NT2/D1 (cell line): ENCODE data around the gene EIF2B4.
A peak's percentile ranks its signal among the peaks of the same experiment; 100 is the strongest.

Source experiments
- DNase-seq: peaks from one replicate; pipeline ENCODE4 v3.0.0-alpha.2; 2011; ENCODE audit warnings: low read depth, low spot score
- H3K27me3 ChIP-seq: 2 replicates; pipeline ENCODE4 v1.6.0; 2011; ENCODE audit warnings: mild to moderate bottlenecking; ENCODE audit not compliant: insufficient read length, insufficient read depth
- H3K36me3 ChIP-seq: 2 replicates; pipeline ENCODE4 v1.6.1; 2011; ENCODE audit warnings: mild to moderate bottlenecking, low read length, mixed read lengths; ENCODE audit not compliant: insufficient read depth, insufficient read length
- H3K4me1 ChIP-seq: 2 replicates; pipeline ENCODE4 v1.5.1; 2011; ENCODE audit not compliant: insufficient read depth, insufficient read length
- H3K4me3 ChIP-seq: 2 replicates; pipeline ENCODE4 v1.5.1; 2011; ENCODE audit warnings: low read depth; ENCODE audit not compliant: insufficient read length
- H3K9ac ChIP-seq: 2 replicates; pipeline ENCODE4 v1.6.0; 2011; ENCODE audit warnings: low read depth; ENCODE audit not compliant: insufficient read length
- H3K9me3 ChIP-seq: 2 replicates; pipeline ENCODE4 v1.5.1; 2011; ENCODE audit warnings: mild to moderate bottlenecking, low read length; ENCODE audit not compliant: insufficient read depth
- SUZ12 ChIP-seq: IDR thresholded peaks from 2 replicates; pipeline ENCODE4 v1.6.1; 2011; ENCODE audit not compliant: insufficient read length, insufficient read depth; ENCODE audit errors: extremely low read depth
- YY1 ChIP-seq: IDR thresholded peaks from 2 replicates; pipeline ENCODE4 v1.6.1; 2011; ENCODE audit not compliant: insufficient read length, insufficient read depth
- ZNF274 ChIP-seq: IDR thresholded peaks from 2 replicates; pipeline ENCODE4 v1.6.1; 2011; ENCODE audit warnings: mild to moderate bottlenecking, low read depth, low read length

The EIF2B4 gene

GRCh38 chr2:27400348-27401135 lies 30.4 kb upstream of the EIF2B4 start:
- no peaks in the 10 kb centered on the region for H3K27me3 ChIP-seq
- H3K4me3 ChIP-seq = no peak overlapping the region
- H3K9ac ChIP-seq = no peak overlapping the region
- peaks cover 15% of the 10 kb centered on the region for H3K36me3 ChIP-seq
- TF ChIP-seq SUZ12 = no peak
- TF ChIP-seq YY1 = no peak
- TF ChIP-seq ZNF274 = no peak
- DNase-seq = no peak
- peaks cover 2% of the 10 kb centered on the region for H3K4me1 ChIP-seq
- H3K9me3 ChIP-seq = no peaks in the 10 kb centered on the region

GRCh38 chr2:27398962-27399361 lies 28.8 kb upstream of the EIF2B4 start:
- no peaks in the 10 kb centered on the region for H3K9me3 ChIP-seq
- peaks cover 13% of the 10 kb centered on the region for H3K36me3 ChIP-seq
- no peaks in the 10 kb centered on the region for H3K27me3 ChIP-seq
- no peak for TF ChIP-seq SUZ12
- TF ChIP-seq YY1 = no peak
- no peak for TF ChIP-seq ZNF274
- H3K9ac ChIP-seq = no peak overlapping the region
- no peak for DNase-seq
- H3K4me3 ChIP-seq = no peak overlapping the region
- H3K4me1 ChIP-seq = peaks cover 2% of the 10 kb centered on the region

- Histone ChIP-seq H3K9me3 (no peaks in the 10 kb centered on the region), H3K27me3 (no peaks in the 10 kb centered on the region), H3K36me3 (peaks cover 18% of the 10 kb centered on the region), H3K9ac (no peak overlapping the region), H3K4me1 (no peaks in the 10 kb centered on the region), H3K4me3 (no peak overlapping the region)
- DNase-seq = no peak
- no peak for TF ChIP-seq YY1
- no peak for TF ChIP-seq SUZ12
- TF ChIP-seq ZNF274 = no peak
Measured at GRCh38 chr2:27393225-27393624, 23.1 kb upstream of the EIF2B4 start.

GRCh38 chr2:27390822-27391679 lies 20.9 kb upstream of the EIF2B4 start:
- H3K36me3 ChIP-seq = peaks cover 28% of the 10 kb centered on the region
- H3K4me3 ChIP-seq = no peak overlapping the region
- no peak for DNase-seq

GRCh38 chr2:27381577-27382181 lies 11.5 kb upstream of the EIF2B4 start:
- H3K36me3 ChIP-seq = peaks cover 75% of the 10 kb centered on the region
- no peak for TF ChIP-seq YY1
- no peak for TF ChIP-seq ZNF274
- no peaks in the 10 kb centered on the region for H3K9me3 ChIP-seq
- no peak overlapping the region for H3K4me3 ChIP-seq
- H3K27me3 ChIP-seq = no peaks in the 10 kb centered on the region
- peak overlapping the region; percentile 95 for H3K9ac ChIP-seq
- H3K4me1 ChIP-seq = no peaks in the 10 kb centered on the region
- DNase-seq = no peak

More at GRCh38 chr2:27390822-27391679, 20.9 kb upstream of the EIF2B4 start:
- Histone ChIP-seq H3K9ac (no peak overlapping the region), H3K4me1 (no peaks in the 10 kb centered on the region), H3K27me3 (no peaks in the 10 kb centered on the region), H3K9me3 (no peaks in the 10 kb centered on the region)
- no peak for TF ChIP-seq ZNF274
- no peak for TF ChIP-seq SUZ12
- TF ChIP-seq YY1 = no peak

GRCh38 chr2:27380626-27381545 lies 10.7 kb upstream of the EIF2B4 start, which contains the start of gene ZNF513:
ZNF513 (minus strand) TSS chr2:27380734; CDS start chr2:27380526, 208 bp downstream.
- DNase-seq = peak; percentile 94
- H3K9ac ChIP-seq = peak within 1 kb of the TSS; percentile 95
- TF ChIP-seq YY1 (no peak), SUZ12 (no peak), ZNF274 (no peak)
- H3K27me3 ChIP-seq = no peaks in the 10 kb centered on the region
- peaks cover 77% of the 10 kb centered on the region for H3K36me3 ChIP-seq
- no peaks in the 10 kb centered on the region for H3K4me1 ChIP-seq
- no peaks in the 10 kb centered on the region for H3K9me3 ChIP-seq
- peak within 1 kb of the TSS; percentile 84 for H3K4me3 ChIP-seq
